ENCODE measurements around the gene TCF12.

The TCF12 gene

DNA sequence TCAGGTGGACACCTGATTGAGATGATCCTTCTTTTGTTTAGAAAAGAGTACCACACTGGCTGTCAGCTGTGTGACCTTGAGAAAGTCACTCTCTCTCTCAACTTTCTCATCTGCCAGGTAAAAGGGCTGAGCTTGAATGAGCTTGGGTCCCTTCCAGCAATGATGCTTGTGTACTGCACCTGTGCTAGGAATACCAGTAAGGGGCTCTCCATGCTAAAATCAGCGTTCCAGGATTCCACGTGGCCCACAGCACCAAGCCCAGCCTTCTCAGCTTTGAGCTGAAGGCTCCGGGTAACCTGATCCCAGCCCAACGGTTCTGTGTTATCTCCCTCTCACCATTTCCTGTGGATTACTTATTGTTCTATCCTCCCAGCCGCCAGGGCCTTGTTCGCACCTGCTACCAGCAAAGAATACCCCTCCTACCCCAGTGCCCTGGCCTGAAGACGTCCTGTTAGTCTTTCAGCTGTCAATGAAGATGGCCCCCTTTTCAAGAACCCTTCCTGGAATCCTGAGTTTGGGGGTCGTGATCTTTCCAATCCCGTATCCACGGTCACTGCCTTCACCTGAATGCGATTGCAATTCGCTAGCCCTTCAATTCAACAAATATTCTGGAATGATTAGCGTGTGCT is 403.6 kb downstream of the TCF12 start:
- TF ChIP-seq, protein P1, sequence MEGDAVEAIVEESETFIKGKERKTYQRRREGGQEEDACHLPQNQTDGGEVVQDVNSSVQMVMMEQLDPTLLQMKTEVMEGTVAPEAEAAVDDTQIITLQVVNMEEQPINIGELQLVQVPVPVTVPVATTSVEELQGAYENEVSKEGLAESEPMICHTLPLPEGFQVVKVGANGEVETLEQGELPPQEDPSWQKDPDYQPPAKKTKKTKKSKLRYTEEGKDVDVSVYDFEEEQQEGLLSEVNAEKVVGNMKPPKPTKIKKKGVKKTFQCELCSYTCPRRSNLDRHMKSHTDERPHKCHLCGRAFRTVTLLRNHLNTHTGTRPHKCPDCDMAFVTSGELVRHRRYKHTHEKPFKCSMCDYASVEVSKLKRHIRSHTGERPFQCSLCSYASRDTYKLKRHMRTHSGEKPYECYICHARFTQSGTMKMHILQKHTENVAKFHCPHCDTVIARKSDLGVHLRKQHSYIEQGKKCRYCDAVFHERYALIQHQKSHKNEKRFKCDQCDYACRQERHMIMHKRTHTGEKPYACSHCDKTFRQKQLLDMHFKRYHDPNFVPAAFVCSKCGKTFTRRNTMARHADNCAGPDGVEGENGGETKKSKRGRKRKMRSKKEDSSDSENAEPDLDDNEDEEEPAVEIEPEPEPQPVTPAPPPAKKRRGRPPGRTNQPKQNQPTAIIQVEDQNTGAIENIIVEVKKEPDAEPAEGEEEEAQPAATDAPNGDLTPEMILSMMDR (conservative IDR thresholded peaks at IDR 0.05; ENCODE audit: low read length) = no peak
- no peak overlapping the region for H3K4me3 ChIP-seq (ENCODE audit: low read length)
- no peak for DNase-seq (ENCODE audit: low read depth)

DNA sequence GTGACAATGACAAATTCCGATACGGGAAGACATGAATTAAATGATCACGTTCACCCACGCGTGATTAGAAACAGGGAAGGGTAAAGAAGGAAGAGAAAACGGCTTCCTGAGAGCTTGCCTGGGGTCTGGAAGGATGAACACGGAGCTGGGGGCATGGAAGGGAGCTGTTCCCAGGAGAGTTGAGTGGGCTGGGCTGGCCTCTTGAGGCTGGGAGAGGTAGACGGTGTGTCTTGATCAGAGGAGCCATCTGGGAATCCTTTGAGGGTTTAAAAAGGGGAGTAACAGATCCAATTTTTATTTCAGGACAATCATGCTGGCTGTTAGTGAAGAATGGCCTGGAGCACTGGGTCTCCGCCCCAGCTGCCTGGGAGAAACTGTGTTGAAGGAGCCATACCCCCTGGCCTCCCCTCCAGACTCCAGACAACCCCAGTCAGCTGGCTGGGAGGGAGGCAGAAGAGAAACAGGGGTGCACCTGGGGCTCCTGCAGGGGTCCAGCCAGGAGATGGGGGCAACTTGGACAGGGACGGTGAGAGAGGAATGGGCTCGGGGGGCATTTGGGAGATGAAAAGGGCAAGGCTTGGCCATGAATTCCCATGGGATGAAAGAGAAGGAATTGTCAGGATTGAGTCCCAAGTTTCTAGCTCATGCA is 404.3 kb downstream of the TCF12 start:
- H3K4me3 ChIP-seq (ENCODE audit: low read length) = no peak overlapping the region
- TF ChIP-seq, protein P1 (conservative IDR thresholded peaks at IDR 0.05; ENCODE audit: low read length) = no peak
- DNase-seq (ENCODE audit: low read depth) = no peak

DNA sequence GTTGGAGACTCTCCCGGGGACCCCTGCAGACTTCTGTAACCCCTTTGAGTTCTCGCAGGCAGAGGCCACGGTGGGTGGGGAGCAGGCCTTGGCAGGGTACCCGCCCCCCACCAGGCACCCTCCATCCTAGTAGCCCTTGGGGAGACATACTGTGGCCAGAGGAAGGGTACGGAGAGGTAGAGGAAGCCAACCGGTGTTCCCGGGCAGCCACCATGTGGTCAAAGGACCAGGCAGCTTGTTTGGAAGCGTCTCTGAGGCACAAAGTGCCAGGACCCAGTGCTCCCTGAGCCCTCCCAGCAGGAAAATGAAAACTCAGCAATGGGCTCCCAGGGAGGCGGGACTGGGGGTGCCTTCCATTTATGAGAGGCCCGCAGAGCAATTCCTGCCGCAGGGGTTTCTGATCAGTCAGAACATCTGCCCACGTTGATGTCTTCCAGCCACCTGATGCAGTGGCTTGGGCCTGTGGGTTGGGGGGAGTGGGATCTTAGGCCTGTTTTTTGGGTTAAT is 404.9 kb downstream of the TCF12 start:
- DNase-seq (ENCODE audit: low read depth) = no peak
- TF ChIP-seq, protein P1 (conservative IDR thresholded peaks at IDR 0.05; ENCODE audit: low read length) = no peak
- no peak overlapping the region for H3K4me3 ChIP-seq (ENCODE audit: low read length)

DNA sequence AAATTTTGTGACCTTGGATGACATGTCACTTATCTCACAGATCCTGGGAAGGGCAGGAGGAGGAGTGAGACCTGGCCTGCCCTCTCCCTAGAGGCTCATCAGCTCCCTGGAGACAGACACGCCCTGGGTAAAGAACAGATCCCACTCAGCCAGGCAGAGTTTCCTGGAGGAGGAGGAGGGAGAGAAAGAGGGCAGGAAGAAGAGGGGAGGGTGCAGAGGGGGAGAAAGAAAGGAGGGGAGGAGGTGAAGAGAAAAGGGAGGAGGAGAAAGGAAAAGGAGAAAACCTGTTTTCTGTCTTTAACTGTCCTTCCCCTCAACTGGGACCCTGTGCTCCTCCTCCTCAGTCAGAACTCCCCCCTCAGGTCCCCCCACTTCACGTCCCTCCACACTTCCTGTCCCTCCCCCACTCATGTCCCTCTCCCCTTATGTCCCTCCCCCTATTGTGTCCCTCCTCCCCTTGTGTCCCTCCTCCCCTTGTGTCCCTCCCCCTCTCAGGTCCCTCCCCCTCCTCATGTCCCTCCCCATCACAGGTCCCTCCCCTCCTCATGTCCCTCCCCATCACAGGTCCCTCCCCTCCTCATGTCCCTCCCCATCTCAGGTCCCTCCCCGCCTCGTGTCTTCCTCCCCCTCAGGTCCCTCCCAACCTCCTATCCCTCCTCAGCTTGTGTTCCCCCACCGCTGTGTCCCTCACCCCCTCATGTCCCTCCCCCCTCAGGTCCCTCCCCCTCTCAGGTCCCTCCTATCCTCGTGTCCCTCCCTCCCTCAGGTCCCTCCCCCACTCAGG is 405.6 kb downstream of the TCF12 start:
- peak; percentile 16 for DNase-seq (ENCODE audit: low read depth)
- H3K4me3 ChIP-seq (ENCODE audit: low read length) = no peak overlapping the region
- TF ChIP-seq, protein P1 (conservative IDR thresholded peaks at IDR 0.05; ENCODE audit: low read length) = no peak

DNA sequence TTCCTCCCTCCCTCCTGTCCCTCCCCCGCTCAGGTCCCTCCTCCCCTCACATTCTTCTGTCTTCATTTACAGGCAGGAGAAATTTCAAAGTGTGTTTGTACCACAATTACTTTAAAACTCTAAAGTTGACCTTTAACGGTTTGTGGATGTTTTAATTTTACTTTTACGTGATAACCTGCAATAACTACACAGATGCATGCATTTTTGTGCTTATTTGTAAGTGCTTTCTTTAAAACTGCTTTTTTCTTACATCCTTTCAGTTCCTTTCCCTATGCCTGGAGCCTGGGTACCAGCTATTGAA is 406.1 kb downstream of the TCF12 start:
- no peak overlapping the region for H3K4me3 ChIP-seq (ENCODE audit: low read length)
- TF ChIP-seq, protein P1 (conservative IDR thresholded peaks at IDR 0.05; ENCODE audit: low read length) = no peak
- no peak for DNase-seq (ENCODE audit: low read depth)

DNA sequence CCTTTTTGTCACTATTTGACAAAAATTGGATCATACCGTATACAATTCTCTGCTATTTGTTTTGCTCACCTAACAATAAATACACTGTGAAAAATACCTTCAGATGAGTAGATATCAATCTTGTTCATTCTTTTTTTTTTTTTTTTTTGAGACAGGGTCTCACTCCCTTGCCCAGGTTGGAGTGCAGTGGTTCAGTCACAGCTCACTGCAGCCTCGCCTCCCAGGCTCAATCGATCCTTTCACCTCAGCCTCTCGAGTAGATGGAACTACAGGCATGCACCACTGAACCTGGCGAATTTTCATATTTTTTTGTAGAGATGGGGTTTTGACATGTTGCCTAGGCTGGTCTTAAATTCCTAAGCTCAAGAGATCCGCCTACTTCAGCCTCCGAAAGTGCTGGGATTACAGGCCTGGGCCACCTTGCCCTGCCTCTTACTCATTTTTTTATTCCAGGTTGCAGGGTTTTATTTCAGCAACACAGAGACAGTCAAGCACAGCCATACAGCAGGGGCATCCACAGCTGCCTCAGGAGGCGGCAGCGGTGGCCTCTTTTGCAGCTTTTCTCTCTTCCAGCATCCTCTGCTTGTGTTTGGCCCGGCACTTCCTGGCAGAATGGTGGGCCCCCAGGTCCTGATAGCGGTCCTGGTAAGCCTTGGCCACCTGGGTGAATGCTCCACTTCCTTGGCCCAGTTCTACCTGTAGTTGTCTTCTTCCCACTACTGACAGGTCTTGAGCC is 406.7 kb downstream of the TCF12 start:
- TF ChIP-seq, protein P1 (conservative IDR thresholded peaks at IDR 0.05; ENCODE audit: low read length) = no peak
- no peak overlapping the region for H3K4me3 ChIP-seq (ENCODE audit: low read length)
- no peak for DNase-seq (ENCODE audit: low read depth)
